Natural killer cell (primary cell): Measurements from ENCODE around the gene MYLK. TPM values are rescaled to one million over a fixed set of nuclear protein-coding genes. Genes with fewer than 3 reads are reported as not detected.

Source experiments
- ATAC-seq, 3 donors: fragments of 150-1000 bp in 2 of 3; fragments of 200-7000 bp in 1 of 3; cut with Tn5 transposase; 1 replicate in 1 of 3; 2 replicates in 2 of 3; pipeline ENCODE4 v1.10.0; 2021; ENCODE audit warnings: mild to moderate bottlenecking in 2 of 3, moderate library complexity in 2 of 3
- DNase-seq, 2 donors: peaks; one replicate each; pipeline versions ENCODE4 v3.0.0 to v3.0.0-alpha.2; 2013 to 2021; ENCODE audit warnings: mixed read lengths in 1 of 2
- H3K27ac ChIP-seq: one replicate; pipeline ENCODE4 v1.5.1; 2013; ENCODE audit warnings: mild to moderate bottlenecking, low read length
- H3K27me3 ChIP-seq: one replicate; pipeline ENCODE4 v1.6.1; 2013; ENCODE audit warnings: low read length; ENCODE audit not compliant: control insufficient read depth, insufficient read depth
- H3K36me3 ChIP-seq: one replicate; pipeline ENCODE4 v1.6.1; 2013; ENCODE audit warnings: low read length; ENCODE audit not compliant: control insufficient read depth, insufficient read depth
- H3K4me1 ChIP-seq: one replicate; pipeline ENCODE4 v1.6.1; 2013; ENCODE audit warnings: low read length; ENCODE audit not compliant: control insufficient read depth, insufficient read depth
- H3K4me3 ChIP-seq: one replicate; pipeline ENCODE4 v1.5.1; 2013; ENCODE audit warnings: low read length
- H3K9me3 ChIP-seq: one replicate; pipeline ENCODE4 v1.6.1; 2013; ENCODE audit warnings: low read length; ENCODE audit not compliant: control insufficient read depth, insufficient read depth
- H3K27ac Mint-ChIP-seq, 2 donors: one replicate each; pipeline ENCODE4 v1.8.0; 2022; ENCODE audit warnings: mild to moderate bottlenecking in 2 of 2, mixed read lengths in 2 of 2, moderate library complexity in 1 of 2
- H3K27me3 Mint-ChIP-seq, 2 donors: one replicate each; pipeline ENCODE4 v1.8.0; 2022; ENCODE audit warnings: low read depth in 2 of 2, mixed read lengths in 2 of 2
- H3K36me3 Mint-ChIP-seq: one replicate; pipeline ENCODE4 v1.8.0; 2022; ENCODE audit warnings: mixed read lengths
- H3K4me1 Mint-ChIP-seq, 2 donors: one replicate each; pipeline ENCODE4 v1.8.0; 2022; ENCODE audit warnings: mixed read lengths in 2 of 2
- H3K4me3 Mint-ChIP-seq: one replicate; pipeline ENCODE4 v1.8.0; 2022; ENCODE audit warnings: mild to moderate bottlenecking, moderate library complexity, mixed read lengths
- H3K9me3 Mint-ChIP-seq, 2 donors: one replicate each; pipeline ENCODE4 v1.8.0; 2022; ENCODE audit warnings: mixed read lengths in 2 of 2
- WGBS: methylation state at CpG from one replicate; pipeline ENCODE4 v1.1.7; 2013; ENCODE audit warnings: missing lambda C conversion rate; ENCODE audit not compliant: insufficient coverage; 5-methylcytosine and 5-hydroxymethylcytosine counted together
- intact Hi-C: fragments of 100-400 bp; cut with micrococcal nuclease; formaldehyde crosslinking; loops from one replicate; pipeline ENCODE4 v1.14.2; 2022
- total RNA-seq, 4 donors: library from RNA; stranded (reverse); fragments of 120-200 nt in 1 of 4; gene quantifications; one replicate each; pipeline versions ENCODE4 v1.2.3 to v1.2.4, GENCODE V29; 2013 to 2022
- TF ChIP-seq, protein P1 (sequence below): fragments of 200-600 bp; IDR thresholded peaks from one replicate; pipeline ENCODE4 v1.8.0; 2022; ENCODE audit warnings: antibody characterized with exemption

MYLK gene
- total RNA-seq, 3 donors from 2014 or later (not counting 1 experiment from before 2014, with no cell fraction given) = 0.39 to 5.4 (median 3.4) TPM

DNA sequence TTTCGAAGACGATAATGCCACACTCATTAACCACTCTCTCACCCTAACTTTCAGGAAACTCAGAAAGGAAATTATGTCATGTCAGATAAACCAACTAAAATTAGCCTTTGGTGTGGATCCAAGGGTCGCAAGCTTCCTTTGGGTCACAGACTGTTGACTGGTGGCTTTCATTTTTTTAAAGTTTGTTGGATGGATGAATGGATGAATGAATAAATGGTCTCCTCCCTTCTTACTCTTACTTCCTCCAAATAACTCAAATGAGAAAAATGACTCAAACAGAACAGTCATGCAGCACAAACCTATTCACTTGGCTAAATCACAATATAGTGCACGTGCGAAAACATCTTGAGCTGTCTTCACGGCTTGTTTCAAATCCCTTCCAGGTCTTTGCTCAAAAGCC lies 216.3 kb downstream of the MYLK start:
- Histone ChIP-seq H3K36me3 (no peaks in the 10 kb centered on the region), H3K4me1 (no peaks in the 10 kb centered on the region), H3K9me3 (no peaks in the 10 kb centered on the region), H3K4me3 (no peak overlapping the region), H3K27ac (no peak overlapping the region), H3K27me3 (no peaks in the 10 kb centered on the region)
- H3K4me3 Mint-ChIP-seq = no peak overlapping the region
- no peak for ATAC-seq
- H3K9me3 Mint-ChIP-seq = no peaks in the 10 kb centered on the region
- H3K27ac Mint-ChIP-seq = no peak overlapping the region
- no peak for DNase-seq
- TF ChIP-seq, protein P1, sequence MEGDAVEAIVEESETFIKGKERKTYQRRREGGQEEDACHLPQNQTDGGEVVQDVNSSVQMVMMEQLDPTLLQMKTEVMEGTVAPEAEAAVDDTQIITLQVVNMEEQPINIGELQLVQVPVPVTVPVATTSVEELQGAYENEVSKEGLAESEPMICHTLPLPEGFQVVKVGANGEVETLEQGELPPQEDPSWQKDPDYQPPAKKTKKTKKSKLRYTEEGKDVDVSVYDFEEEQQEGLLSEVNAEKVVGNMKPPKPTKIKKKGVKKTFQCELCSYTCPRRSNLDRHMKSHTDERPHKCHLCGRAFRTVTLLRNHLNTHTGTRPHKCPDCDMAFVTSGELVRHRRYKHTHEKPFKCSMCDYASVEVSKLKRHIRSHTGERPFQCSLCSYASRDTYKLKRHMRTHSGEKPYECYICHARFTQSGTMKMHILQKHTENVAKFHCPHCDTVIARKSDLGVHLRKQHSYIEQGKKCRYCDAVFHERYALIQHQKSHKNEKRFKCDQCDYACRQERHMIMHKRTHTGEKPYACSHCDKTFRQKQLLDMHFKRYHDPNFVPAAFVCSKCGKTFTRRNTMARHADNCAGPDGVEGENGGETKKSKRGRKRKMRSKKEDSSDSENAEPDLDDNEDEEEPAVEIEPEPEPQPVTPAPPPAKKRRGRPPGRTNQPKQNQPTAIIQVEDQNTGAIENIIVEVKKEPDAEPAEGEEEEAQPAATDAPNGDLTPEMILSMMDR = no peak
- H3K27me3 Mint-ChIP-seq = peaks cover 0 to 8% of the 10 kb centered on the region in 2 donors
- no peaks in the 10 kb centered on the region for H3K4me1 Mint-ChIP-seq
- WGBS = 28% methylated on average over 6 of the region's 6 CpGs
- H3K36me3 Mint-ChIP-seq = no peaks in the 10 kb centered on the region
- intact Hi-C loops = no loop called here

DNA sequence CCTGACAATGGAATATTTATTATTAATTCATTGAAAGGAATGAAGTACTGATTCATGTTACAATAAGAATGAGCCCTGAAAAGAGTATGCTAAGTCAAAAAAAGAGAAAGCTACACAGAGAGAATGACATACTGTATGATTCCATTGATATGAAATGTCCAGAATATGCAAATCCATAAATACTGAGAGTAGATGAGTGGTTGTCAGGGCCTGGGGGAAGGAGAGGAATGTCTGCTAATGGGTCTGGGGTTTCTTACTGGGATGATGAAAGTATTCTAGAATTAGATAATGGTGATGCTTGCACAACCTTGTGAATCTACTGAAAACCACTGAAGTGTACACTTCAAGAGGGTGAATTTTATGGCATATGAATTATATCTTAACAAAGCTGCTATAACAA lies 219.4 kb downstream of the MYLK start:
- H3K27ac ChIP-seq = no peak overlapping the region
- no peaks in the 10 kb centered on the region for H3K9me3 ChIP-seq
- Mint-ChIP-seq H3K9me3 (no peaks in the 10 kb centered on the region), H3K4me1 (no peaks in the 10 kb centered on the region), H3K27ac (no peak overlapping the region), H3K4me3 (no peak overlapping the region), H3K27me3 (peaks cover 0 to 3% of the 10 kb centered on the region in 2 donors), H3K36me3 (no peaks in the 10 kb centered on the region)
- no peak overlapping the region for H3K4me3 ChIP-seq
- H3K36me3 ChIP-seq = no peaks in the 10 kb centered on the region
- ATAC-seq (no peak), DNase-seq (no peak)
- intact Hi-C loops = no loop called here
- no peaks in the 10 kb centered on the region for H3K27me3 ChIP-seq
- TF ChIP-seq, protein P1 = no peak
- no peaks in the 10 kb centered on the region for H3K4me1 ChIP-seq

DNA sequence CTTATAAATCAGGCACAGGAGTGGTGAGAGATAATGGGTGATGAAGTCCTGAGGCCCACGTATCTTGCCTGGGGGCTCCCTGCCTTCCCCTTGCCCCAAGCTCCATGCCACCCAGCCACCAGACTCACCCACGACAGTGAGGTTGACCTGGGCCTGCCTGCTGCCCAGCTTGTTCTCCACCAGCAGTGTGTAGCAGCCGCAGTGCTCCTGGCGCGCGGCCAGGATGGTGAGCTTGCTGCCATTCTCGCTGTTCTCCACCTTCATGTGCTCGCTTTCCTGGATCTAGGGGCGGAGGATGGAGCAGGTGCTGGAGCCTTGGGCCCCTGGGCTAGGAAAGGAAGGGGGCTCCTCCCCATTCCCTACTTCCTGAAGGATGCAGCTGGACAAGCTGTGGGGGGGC lies 220.2 kb downstream of the MYLK start:
- no peaks in the 10 kb centered on the region for H3K4me1 ChIP-seq
- no peak for DNase-seq
- H3K4me1 Mint-ChIP-seq = no peaks in the 10 kb centered on the region
- WGBS = 89% methylated on average over 9 of the region's 9 CpGs
- H3K4me3 Mint-ChIP-seq = no peak overlapping the region
- no peak overlapping the region for H3K27ac ChIP-seq
- peaks cover 0 to 3% of the 10 kb centered on the region in 2 donors for H3K27me3 Mint-ChIP-seq
- TF ChIP-seq, protein P1 = no peak
- no peaks in the 10 kb centered on the region for H3K36me3 Mint-ChIP-seq
- H3K27ac Mint-ChIP-seq = no peak overlapping the region
- no peaks in the 10 kb centered on the region for H3K27me3 ChIP-seq
- intact Hi-C loops = no loop called here
- H3K36me3 ChIP-seq = no peaks in the 10 kb centered on the region
- no peaks in the 10 kb centered on the region for H3K9me3 ChIP-seq
- H3K4me3 ChIP-seq = no peak overlapping the region
- no peaks in the 10 kb centered on the region for H3K9me3 Mint-ChIP-seq
- ATAC-seq = no peak

DNA sequence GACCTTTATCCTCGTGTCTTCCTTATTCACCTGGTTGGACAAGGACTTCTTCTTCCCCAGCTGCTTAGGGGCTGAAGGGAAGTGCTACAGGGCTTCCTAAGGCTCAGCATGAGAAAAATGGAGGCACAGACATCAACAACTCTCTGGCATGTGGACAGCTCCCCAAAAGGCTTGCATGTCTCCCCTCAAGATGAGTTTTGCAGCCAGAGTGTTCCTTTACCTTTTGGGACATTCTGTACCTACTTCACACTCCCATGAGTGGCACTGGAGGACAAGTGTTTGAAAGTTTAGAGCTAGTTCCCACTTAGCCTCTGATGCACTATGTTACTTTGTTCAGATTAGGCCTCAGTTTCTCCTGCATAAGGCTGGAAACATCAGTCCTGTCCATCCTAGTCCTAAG lies 222.2 kb downstream of the MYLK start:
- H3K27me3 ChIP-seq = no peaks in the 10 kb centered on the region
- H3K4me3 ChIP-seq = no peak overlapping the region
- H3K27ac ChIP-seq = no peak overlapping the region
- Mint-ChIP-seq H3K36me3 (no peaks in the 10 kb centered on the region), H3K27ac (no peak overlapping the region), H3K27me3 (peaks cover 0 to 3% of the 10 kb centered on the region in 2 donors), H3K4me1 (no peaks in the 10 kb centered on the region), H3K9me3 (no peaks in the 10 kb centered on the region), H3K4me3 (no peak overlapping the region)
- intact Hi-C loops = no loop called here
- no peaks in the 10 kb centered on the region for H3K36me3 ChIP-seq
- H3K9me3 ChIP-seq = peaks cover 2% of the 10 kb centered on the region
- ATAC-seq = no peak
- no peak for DNase-seq
- TF ChIP-seq, protein P1 = no peak
- no peaks in the 10 kb centered on the region for H3K4me1 ChIP-seq
- 89% methylated on average over 1 of the region's 1 CpG for WGBS
